NCI-H510A treated with DMSO at 0.1 percent for 48 hours (cell line): ENCODE measurements around the gene HEXIM1.
"Not testable (repeated sequence)": the region's sequence is repeated elsewhere in the genome, so short reads cannot be mapped to it uniquely, and the experiment has no call there.

Experiments used
- DNase-seq: peaks from one replicate; lab custom pipeline; 2025; lab: John Stamatoyannopoulos, UW

HEXIM1 gene

GRCh38 chr17:45113424-45113754, 34.9 kb upstream of the HEXIM1 start:
- DNase-seq, result no peak

- DNase-seq, result no peak
Measured at GRCh38 chr17:45114117-45114932, 34.0 kb upstream of the HEXIM1 start.

GRCh38 chr17:45115015-45115625, 33.2 kb upstream of the HEXIM1 start:
- no peak for DNase-seq

GRCh38 chr17:45115871-45116270, 32.4 kb upstream of the HEXIM1 start:
- DNase-seq, result no peak

- no peak for DNase-seq
Measured at GRCh38 chr17:45116434-45117016, 31.8 kb upstream of the HEXIM1 start.

- no peak for DNase-seq
Measured at GRCh38 chr17:45117334-45117733, 30.9 kb upstream of the HEXIM1 start.

GRCh38 chr17:45117848-45118646, 30.2 kb upstream of the HEXIM1 start:
- no peak for DNase-seq

GRCh38 chr17:45118691-45119090, 29.6 kb upstream of the HEXIM1 start:
- no peak for DNase-seq

GRCh38 chr17:45119964-45120363, 28.3 kb upstream of the HEXIM1 start:
- DNase-seq, result no peak

- DNase-seq, result no peak
Measured at GRCh38 chr17:45120558-45120957, 27.7 kb upstream of the HEXIM1 start.

GRCh38 chr17:45121055-45121454, 27.2 kb upstream of the HEXIM1 start:
- DNase-seq, result no peak

- DNase-seq, result no peak
Measured at GRCh38 chr17:45123076-45123770, 25.1 kb upstream of the HEXIM1 start.

GRCh38 chr17:45123930-45124796, 24.1 kb upstream of the HEXIM1 start:
- no peak for DNase-seq

GRCh38 chr17:45124797-45125122, 23.5 kb upstream of the HEXIM1 start:
- not testable (repeated sequence) for DNase-seq

- no peak for DNase-seq
Measured at GRCh38 chr17:45125509-45125908, 22.8 kb upstream of the HEXIM1 start.

GRCh38 chr17:45127207-45127547, 21.1 kb upstream of the HEXIM1 start:
- DNase-seq, result no peak

- no peak for DNase-seq
Measured at GRCh38 chr17:45127548-45128300, 20.6 kb upstream of the HEXIM1 start.

- DNase-seq, result no peak
Measured at GRCh38 chr17:45128331-45128730, 19.9 kb upstream of the HEXIM1 start.

- no peak for DNase-seq
Measured at GRCh38 chr17:45128989-45129388, 19.3 kb upstream of the HEXIM1 start.

- DNase-seq, result no peak
Measured at GRCh38 chr17:45129426-45129939, 18.8 kb upstream of the HEXIM1 start.
